Kasumi-1 (cell line): Measurements from ENCODE around the gene CAPN15.

Source experiments
- DNase-seq, 2 experiments: peaks; one replicate each; lab custom pipeline; 2025; lab: John Stamatoyannopoulos, UW

The CAPN15 gene

DNA sequence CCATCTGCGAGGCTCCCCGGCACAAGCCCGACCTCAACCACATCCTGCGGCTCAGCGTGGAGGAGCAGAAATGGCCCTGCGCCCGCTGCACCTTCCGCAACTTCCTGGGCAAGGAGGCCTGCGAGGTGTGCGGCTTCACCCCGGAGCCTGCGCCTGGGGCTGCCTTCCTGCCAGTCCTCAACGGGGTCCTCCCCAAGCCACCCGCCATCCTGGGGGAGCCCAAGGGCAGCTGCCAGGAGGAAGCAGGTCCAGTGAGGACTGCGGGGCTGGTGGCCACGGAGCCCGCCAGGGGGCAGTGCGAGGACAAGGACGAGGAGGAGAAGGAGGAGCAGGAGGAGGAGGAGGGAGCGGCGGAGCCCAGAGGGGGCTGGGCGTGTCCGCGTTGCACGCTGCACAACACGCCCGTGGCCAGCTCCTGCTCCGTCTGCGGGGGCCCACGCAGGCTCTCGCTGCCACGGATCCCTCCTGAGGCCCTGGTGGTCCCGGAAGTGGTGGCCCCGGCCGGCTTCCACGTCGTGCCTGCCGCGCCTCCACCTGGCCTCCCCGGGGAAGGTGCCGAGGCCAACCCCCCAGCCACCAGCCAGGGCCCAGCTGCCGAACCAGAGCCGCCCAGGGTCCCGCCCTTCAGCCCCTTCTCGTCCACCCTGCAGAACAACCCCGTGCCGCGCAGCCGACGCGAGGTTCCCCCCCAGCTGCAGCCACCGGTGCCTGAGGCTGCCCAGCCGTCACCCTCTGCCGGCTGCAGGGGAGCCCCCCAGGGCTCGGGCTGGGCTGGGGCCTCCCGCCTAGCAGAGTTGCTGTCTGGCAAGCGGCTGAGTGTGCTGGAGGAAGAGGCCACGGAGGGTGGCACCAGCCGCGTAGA lies 19.6 kb downstream of the CAPN15 start:
- DNase-seq, result peak; percentile 35 to 43

DNA sequence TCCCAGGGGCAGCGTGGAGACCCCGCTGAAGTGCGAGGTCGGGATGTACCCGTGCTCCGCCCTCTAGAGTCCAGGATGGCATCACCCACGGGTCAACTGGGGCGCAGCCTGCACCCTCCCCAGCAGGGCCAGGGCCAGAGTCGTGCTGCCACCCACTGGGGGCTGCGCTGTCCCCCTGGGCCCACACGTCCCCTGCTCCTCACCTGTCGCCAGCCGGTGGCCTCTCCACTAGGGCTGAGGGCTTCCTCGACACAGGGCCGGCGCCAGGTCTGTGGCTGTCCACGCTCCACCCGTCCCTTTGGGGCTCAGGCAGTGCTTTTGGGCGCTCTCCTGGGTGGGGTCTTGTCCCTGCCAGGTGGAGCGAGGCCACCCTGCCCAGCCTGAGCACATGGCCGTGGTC lies 21.1 kb downstream of the CAPN15 start:
- no peak for DNase-seq

DNA sequence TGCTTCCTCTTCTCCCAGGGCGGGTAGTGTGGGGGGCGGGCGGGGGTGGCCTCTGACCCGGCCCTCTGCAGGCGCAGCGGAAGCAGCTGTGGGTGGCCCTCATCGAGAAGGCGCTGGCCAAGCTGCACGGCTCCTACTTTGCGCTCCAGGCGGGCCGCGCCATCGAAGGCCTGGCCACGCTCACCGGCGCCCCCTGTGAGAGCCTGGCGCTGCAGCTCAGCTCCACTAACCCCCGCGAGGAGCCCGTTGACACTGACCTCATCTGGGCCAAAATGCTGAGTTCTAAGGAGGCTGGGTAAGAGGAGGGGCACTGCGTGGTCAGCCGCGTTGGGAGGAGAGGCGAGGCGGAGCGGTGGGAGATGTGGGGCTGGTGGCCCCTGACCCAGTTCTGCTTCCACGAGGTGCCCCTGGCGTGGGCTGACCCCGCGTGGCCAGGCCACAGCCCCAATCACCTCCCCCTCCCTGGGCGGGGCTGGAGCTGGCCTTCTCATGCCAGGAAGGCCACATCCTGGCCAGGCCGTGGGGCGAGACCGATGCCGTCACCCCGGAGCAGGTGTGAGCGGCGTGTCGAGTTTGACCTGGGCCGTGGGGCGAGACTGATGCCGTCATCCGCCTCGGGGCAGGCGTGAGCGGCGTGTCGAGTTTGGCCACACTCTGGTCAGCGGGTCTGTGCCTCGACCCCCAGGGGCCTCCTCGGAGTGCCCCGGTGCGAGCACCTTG lies 22.2 kb downstream of the CAPN15 start:
- no peak for DNase-seq

DNA sequence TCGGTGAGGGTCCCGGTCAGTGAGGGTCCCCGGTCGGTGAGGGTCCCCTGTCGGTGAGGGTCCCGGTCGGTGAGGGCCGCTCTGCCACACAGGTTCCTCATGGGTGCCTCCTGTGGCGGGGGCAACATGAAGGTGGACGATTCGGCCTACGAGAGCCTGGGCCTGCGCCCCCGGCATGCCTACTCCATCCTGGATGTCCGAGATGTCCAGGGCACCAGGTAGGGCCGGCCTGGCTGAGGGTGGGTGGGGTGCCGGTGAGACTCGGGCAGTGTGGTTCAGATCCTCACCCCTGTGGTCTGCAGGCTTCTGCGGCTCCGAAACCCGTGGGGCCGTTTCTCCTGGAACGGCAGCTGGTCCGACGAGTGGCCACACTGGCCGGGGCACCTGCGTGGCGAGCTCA lies 23.7 kb downstream of the CAPN15 start:
- DNase-seq, result no peak

DNA sequence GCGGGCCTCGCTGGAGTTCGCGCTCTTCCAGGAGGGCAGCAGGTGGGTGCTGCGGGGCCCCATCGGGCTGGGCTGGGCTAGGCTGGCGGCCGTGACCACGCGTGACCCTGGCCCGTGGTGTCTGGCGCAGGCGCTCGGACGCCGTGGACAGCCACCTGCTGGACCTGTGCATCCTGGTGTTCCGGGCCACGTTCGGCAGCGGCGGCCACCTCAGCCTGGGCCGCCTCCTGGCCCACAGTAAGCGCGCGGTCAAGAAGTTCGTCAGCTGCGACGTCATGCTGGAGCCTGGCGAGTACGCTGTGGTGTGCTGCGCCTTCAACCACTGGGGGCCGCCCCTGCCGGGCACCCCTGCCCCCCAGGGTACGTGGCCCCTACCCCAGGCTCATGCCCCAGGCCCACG lies 24.7 kb downstream of the CAPN15 start:
- no peak for DNase-seq

DNA sequence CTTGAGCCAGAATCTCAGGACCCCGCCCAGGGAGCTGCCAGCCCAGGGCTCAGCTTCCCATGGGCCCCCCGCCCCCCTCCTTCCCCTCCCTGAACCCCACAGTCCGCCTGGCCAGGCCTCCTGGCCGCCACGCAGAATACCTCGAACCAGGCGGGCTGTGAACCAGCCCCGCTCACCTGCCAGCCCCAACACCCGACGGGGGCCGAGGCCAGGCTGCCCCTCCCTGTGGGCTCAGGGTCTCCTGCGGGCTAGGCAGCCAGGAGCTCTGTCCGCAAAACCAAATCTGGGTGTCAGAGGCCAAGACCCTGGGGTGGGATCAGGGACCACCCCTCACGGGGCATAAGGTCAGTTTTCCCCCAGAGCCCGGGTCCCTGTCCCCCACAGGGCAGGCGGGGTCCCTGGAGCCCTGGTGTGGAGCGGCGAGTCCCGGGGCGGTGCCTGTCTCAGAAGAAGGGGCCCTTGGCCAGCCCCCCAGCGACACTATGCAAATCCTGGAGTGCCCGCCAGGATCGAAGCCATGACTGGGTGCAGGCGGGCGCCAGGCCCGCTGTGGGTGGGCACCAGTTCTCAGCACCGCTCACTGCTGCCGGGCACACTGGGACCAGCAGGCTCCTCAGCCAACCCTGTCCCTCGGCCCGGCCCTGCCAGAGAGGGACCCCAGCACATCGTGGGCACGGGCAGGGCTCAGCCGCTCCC lies 26.2 kb downstream of the CAPN15 start:
- DNase-seq, result no peak

DNA sequence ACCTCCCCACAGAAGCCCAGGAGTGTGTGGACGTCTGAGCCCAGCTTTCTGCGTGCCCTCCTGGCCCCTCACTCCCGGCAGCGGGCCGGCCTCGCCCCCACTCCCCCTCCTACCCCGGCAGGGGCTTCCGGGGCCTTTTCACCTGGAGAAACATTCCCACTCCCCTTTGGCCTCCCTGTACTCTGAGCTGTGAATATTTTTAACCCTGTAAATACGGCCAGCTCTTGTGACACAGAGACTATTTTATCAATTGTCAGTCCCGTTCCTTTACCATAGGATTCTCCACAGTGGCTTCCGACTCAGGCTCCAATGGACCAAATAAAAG lies 26.7 kb downstream of the CAPN15 start:
- no peak for DNase-seq

DNA sequence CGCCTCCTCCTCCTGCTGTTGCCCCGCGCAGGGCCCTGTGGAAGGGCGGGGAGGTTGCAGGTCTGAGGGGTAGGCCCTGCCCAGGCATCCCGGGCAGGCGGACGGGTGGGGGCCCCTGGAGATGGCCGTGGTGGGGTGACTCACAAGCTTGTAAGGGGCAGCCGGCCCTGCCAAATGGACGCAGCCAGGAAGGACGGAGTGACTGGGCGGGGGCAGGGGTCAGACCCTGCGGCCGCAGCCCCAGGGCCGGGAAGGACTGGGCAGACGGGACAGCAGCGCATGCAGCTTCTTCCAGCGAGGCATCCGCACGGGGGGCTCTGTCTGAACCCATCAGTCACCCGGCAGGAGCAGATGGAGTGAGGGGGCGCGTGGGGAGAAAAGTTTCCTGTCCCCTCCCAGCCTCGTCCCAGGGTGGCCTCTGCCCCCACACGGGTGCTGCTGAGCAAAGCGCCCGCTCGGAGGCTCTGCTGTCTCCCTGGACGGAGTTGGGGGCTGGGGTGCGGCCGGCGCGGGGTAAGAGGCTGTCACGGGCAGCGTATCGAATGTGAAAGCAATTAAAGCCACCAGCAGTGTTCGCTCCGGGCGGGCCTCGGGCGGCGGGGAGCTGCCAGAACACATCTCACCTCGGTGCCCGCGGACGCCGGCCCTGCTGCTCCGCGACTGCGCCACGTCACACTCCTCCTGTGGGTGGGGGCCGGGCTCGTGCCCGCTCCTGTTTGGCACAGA lies 27.3 kb downstream of the CAPN15 start:
- no peak for DNase-seq

DNA sequence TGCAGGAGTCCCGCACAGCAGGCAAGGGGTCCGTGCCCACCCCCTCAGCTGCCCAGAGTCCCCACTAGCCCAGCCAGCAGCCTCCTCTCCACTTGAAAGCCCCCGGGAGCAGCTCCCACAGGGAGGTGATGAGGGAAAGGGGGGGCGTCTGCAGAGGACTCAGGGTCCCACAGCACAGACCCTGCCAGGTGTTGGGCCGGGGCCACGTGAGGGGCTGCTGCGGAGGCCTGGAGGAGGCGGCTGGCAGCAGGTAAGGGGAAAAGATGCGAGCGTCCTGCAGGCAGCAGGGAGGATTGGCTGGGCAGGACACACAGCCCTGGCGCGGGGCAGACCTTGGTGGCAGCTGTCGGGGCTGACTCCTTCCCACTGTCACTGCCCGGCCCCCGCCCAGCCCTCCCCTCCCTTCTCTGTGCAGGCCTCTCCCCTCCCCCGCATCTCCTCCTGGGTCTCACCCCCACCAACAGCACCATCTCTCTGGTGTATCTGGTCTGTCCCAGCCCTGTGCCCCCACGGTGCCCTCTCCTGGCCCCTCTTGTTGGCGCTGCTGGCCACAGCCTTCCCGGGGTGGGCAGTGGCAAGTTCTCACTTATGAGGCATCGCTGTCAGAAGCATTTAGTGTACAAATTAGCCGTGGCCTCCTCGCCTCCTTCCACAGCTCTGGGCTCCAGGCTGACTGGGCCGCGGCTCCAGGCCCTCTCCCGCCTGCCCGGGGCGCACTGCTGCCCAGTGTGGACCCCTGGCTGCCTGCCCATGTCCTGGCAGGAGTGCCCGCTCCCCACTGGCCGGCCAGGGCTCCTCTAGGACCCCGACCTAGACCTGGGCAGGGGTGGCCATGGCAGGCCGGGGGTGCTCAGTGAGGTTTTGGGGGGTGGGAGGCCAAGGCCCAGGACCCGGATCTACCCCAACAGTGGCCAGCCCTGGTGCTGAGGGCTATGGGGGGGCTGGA lies 28.3 kb downstream of the CAPN15 start:
- no peak for DNase-seq

DNA sequence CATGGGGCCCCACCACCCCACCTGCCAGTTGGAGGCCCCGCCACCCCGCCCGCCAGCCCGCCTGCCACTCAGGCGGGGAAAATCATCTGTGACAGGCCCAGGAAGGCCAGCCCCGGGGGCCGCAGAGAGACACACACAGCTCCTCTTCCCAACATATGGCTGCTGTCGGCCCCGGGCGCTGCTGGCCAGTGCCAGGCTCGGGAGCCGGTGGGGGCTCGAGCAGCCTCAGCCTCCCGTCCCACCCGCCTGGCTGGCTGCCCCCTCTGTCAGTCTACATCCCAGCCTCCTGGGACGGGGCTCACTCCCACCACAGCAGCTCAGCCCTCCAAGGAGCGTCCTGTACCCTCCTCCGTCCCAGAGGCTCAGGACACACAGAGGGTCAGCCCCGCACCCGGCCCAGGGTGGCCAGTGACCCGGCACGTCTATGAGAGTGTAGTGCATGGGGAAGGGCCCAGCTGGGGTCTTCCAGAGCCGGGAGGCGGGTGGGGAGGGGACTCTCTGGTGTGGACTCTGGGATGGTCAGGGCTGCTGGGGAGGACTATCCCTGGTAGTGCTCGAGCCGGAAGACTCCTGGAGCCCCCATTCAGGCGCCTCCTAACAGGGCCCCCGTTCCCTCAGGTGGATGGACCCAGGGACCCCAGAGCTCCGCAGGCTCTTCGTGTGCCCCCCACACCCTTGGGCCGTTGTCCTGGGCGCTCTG lies 29.1 kb downstream of the CAPN15 start:
- DNase-seq, result no peak

DNA sequence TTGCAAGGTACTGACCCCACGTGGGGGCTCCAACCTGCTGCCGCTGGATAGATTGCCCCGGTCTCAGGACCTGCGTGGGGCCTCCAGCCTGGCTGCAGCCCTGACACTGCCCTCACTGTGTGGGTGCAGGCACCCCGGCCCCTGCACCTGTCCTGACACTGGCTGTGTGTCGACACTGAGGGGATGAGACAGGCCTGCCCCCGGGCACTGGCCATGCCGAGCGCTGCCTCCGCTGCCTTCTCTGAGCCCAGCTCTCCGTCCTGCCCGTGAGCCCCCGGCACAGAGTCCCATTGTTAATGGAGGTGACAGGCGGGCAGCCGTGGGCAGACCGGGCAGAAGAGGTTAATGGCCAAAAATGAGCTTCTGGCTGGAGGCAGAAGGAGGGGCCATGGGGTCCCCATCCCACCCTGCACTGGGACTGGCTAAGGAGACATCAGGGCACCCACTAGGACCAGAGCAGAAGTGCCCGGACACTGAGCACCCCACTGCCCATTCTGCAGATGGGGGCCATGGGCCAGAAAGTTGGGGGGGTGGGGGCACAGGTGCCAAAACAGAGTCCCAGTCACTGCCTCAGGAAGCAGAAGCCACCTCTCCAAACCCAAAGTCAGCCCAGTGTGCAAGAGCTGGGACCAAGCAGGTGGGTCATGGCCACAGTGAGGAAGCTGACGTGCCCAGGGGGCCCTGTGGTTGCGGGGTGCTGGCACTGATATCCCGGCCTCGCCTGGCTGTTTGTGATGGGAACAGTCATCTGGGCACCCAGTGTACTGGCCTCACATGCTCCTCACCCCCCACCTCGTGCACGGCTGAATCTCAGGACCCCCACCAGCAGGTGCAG lies 30.2 kb downstream of the CAPN15 start:
- DNase-seq, result no peak

DNA sequence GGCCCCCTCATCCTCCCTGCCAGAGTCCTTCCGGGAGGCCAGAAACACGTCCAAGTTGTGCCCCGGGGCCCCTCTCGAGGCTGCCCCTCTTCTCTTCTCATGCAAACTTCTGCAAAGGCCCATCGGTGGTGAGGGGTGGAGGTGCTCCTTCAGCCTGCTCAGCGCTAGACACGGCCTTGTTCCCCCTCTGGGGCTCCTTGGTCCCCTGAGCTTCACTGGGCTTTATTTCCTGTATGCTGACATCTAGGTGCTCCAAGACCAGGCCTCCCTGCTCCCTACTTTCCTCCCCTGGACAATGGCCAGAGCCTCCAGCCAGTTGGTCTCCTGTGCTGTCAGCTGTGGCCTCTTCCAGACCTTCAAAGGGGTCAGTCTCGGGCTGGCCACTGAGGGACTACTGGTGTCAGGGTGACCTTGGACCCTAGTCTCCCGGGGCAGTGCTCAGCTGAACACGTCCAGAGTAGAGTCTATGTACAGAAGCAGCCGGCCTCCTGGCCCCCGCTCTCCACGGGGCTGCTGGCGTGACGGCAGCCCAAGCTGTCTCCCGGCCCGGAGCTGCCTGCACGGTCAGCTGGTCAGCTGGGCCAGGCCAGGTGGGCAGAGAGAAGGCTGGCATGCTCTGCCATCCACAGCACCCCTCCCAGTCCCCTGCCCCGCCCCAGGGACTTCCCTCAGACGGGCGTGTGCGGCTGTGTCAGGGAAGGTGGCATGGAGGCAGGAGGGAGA lies 30.9 kb downstream of the CAPN15 start:
- no peak for DNase-seq

DNA sequence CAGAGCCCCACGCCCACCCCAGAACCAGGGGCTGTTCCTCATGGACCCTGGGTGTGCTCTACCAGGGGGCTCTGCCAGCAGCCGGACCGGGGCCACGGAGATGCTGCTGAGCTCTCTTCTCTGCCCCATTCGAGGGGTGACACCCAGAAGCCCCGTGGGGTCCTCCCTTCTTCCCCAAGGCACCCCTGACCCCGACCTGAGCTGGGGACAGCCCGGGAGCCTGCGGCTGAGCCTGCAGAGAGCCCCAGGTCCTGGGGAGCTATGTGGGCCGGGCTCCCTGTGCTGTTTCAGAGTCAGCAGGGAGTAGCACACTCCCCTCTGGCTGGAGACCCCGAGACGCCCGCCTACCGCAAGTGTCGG lies 31.5 kb downstream of the CAPN15 start:
- no peak for DNase-seq

DNA sequence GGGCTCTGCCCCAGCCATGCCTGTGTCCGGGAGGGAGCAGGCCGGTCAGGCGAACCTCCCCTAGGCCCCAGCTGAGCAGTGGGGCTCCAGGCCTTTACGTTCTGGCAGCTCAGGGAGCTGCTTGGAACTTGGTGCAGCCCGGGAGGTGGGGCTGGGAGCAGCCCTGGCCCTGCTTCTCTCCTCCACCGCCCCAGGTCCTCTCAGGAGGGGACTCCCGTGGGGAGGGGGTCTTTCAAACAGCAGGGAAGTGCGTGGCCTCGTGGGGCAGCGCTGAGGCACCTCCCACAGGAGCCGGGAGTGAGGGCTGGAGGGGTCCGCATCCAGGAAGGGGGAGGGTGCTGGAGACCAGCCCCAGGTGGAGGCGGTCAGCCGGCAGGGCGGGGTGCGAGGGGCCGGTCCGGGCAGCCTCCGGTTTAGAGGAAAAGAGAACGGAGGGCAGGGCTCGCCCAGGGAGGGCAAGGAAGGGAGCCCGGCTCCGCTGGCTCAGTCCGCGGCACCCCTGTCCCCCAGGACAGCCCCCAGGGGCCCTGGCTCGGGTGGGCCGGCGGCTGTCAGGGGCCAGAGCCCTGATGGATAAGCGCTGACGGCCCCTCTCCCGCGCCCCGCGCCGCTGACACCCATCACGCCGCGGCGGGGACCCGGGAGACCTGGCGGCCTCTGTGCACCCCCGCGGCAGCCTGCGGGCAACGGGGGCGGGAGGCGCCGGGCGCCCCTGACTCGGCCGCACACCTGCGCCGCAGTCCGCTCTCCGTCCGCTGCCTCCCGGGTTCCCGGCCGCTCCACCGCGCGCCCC lies 32.1 kb downstream of the CAPN15 start:
- no peak for DNase-seq

DNA sequence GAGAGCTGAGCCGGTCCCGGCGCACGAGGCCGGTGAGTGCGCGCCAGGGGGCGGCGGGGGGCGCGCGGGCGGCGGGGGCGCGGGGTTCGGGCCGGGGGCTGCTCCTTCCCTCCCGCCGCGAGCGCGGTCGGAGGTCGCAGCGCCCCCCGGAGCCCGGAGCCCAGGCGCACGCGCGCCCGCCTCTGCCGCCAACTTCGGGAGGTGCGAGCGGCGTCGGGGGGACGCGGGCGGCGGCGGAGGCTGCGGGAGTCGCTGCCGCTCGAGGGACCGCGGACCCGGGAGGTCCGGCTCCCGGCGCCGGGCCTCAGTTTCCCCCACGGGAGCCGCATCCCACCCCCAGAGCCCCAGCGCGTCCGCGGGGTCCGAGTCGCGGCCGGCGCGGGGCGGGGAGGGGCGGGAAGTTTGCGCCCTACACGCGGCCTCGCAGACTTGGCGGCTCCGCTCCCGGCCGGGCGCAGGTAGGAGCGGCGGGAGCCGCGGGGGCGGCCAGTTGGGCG lies 32.7 kb downstream of the CAPN15 start, which contains the start of gene PRR35:
TSS of gene PRR35 (plus strand) at position 191 of the 497 bp plus-strand sequence. CDS start 2,901 bp downstream, outside the sequence.
- DNase-seq, result no peak

DNA sequence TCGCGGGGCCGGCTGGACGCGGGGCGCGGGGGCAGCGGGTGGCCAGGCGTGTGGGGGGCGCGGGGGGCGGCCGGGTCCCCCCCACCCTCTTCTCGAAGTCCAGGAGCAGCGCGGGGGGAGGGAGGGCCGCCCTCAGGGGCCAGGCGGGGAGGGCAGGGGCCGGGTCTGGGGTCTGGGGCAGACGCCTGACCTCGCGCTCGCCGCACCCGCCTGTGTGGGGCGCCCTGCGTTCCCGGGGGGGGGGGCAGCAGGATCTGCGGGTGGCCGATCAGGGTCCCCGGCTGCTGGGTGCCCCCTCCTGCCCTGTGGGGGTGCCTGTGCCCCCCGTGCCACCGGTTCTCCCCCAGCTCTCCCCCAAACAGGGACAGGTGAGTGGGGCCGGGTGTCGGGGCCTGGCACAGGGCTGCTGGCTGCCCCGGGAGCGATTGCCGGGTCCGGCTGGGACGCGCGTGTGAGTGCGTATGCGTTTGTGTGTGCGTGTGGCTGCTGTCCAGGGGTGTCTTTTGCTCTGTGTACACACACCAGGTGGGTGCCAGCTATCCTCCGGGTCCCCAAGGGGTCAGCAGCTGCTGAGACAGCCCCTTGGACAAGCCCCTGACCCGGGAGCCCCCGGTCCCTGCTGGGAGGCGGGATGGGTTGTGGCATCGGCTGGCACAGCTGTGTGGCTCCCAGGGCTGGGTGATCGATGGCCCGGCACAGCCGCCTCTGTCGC lies 33.3 kb downstream of the CAPN15 start:
- no peak for DNase-seq

DNA sequence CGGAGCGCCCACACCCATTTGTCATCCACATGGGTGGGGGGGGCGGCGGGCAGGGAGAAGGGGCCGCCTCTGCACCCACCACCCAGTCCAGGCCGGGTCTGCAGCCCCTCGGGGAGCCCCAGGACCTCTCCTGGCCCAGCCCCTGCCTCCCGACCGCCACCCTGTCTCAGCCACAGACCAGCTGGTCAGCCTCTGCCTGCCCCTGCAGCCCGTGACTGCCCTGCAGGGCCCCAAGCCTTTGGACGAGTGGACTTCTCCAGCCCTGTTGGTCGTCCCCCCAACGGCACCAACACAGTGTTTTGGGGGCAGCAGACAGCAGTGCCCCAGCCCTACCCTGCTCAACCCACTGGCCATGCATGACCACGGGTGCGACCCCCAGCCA lies 33.9 kb downstream of the CAPN15 start:
- no peak for DNase-seq
